OCI-LY7 (cell line): Measurements from ENCODE around the gene SPATS2L. TPM values are rescaled to one million over a fixed set of nuclear protein-coding genes. Genes with fewer than 3 reads are reported as not detected.

Source experiments
- BruUV-seq: library from RNA; stranded (reverse); fragments of 400-500 nt; replicated peaks from 2 replicates; lab custom pipeline; 2021; lab: Mats Ljungman, UMichigan
- CTCF ChIA-PET: fragments of 300-600 bp; sonication (Branson Sonifier 250); formaldehyde crosslinking; loops from one replicate; lab custom pipeline; 2022; ENCODE audit warnings: antibody characterized with exemption; ENCODE audit not compliant: unreplicated experiment; lab: Charles Lee
- POLR2A ChIA-PET: fragments of 300-600 bp; sonication (Branson Sonifier 250); formaldehyde crosslinking; loops from one replicate; lab custom pipeline; 2022; ENCODE audit warnings: antibody characterized with exemption; lab: Charles Lee
- DNase-seq: peaks from one replicate; pipeline ENCODE4 v3.0.0-alpha.2; 2015; ENCODE audit warnings: low spot score
- H2AFZ ChIP-seq: fragments of 200-600 bp; sonication (generic), shearing (Covaris generic); 2 replicates; pipeline ENCODE4 v1.6.1; 2014; ENCODE audit warnings: mild to moderate bottlenecking, antibody characterized with exemption, low read length, moderate library complexity
- H3K27ac ChIP-seq: fragments of 200-600 bp; sonication (generic); 2 replicates; pipeline ENCODE4 v1.5.1; 2014; ENCODE audit warnings: mixed run types, low read depth, mild to moderate bottlenecking, moderate library complexity, low read length, inconsistent platforms; ENCODE audit not compliant: poor library complexity, severe bottlenecking
- H3K36me3 ChIP-seq: fragments of 200-600 bp; sonication (generic); 2 replicates; pipeline ENCODE4 v1.6.1; 2014; ENCODE audit warnings: mild to moderate bottlenecking, antibody characterized with exemption, low read length, moderate library complexity, mixed read lengths; ENCODE audit not compliant: insufficient read depth
- H3K4me1 ChIP-seq: fragments of 200-600 bp; sonication (generic); 2 replicates; pipeline ENCODE4 v1.5.1; 2014; ENCODE audit warnings: mild to moderate bottlenecking, low read length; ENCODE audit not compliant: insufficient read depth, poor library complexity, severe bottlenecking
- H3K4me2 ChIP-seq: fragments of 200-600 bp; sonication (generic); 2 replicates; pipeline ENCODE4 v1.6.1; 2014; ENCODE audit warnings: mild to moderate bottlenecking, low read length
- H3K4me3 ChIP-seq: fragments of 200-600 bp; sonication (generic); 2 replicates; pipeline ENCODE4 v1.5.1; 2014; ENCODE audit warnings: mild to moderate bottlenecking, low read depth, low read length; ENCODE audit not compliant: poor library complexity, severe bottlenecking
- H3K79me2 ChIP-seq: fragments of 200-600 bp; sonication (generic); 2 replicates; pipeline ENCODE4 v1.6.1; 2016; ENCODE audit warnings: low read depth, mild to moderate bottlenecking, low read length, moderate library complexity, mixed read lengths; ENCODE audit not compliant: insufficient read depth
- H3K9me2 ChIP-seq: fragments of 200-600 bp; sonication (generic); 2 replicates; pipeline ENCODE4 v1.6.1; 2016; ENCODE audit warnings: mild to moderate bottlenecking, low read length, mixed read lengths; ENCODE audit not compliant: insufficient read depth
- H3K9me3 ChIP-seq: fragments of 200-600 bp; sonication (generic); 2 replicates; pipeline ENCODE4 v1.6.1; 2014; ENCODE audit warnings: mild to moderate bottlenecking, mixed run types, low read length, mixed read lengths
- H4K20me1 ChIP-seq: fragments of 200-600 bp; sonication (generic); 2 replicates; pipeline ENCODE4 v1.6.1; 2014; ENCODE audit warnings: mild to moderate bottlenecking, antibody characterized with exemption, low read length, moderate library complexity, mixed read lengths; ENCODE audit not compliant: insufficient read depth
- CTCF ChIP-seq: fragments of 200-600 bp; sonication (generic); conservative IDR thresholded peaks from 2 replicates; pipeline ENCODE4 v1.5.1; 2014; ENCODE audit warnings: mild to moderate bottlenecking, antibody characterized with exemption, low read length, moderate library complexity, mixed read lengths
- EZH2phosphoT487 ChIP-seq: fragments of 200-600 bp; sonication (generic); IDR thresholded peaks from 2 replicates; pipeline ENCODE4 v1.6.1; 2018; ENCODE audit warnings: low read depth, borderline replicate concordance, mild to moderate bottlenecking, mixed run types, antibody characterized with exemption, low read length, moderate library complexity, mixed read lengths
- intact Hi-C: fragments of 100-400 bp; cut with micrococcal nuclease; formaldehyde crosslinking; loops from one replicate; pipeline ENCODE4 v1.10.0; 2022; ENCODE audit not compliant: unreplicated experiment
- total RNA-seq, 2 experiments: library from RNA; depleted of rRNA in 1 of 2; stranded (reverse); fragments of >200 nt in 1 of 2; shearing (Covaris generic) in 1 of 2; gene quantifications; 2 replicates each; pipeline ENCODE4 v1.2.3, GENCODE V29; 2014 to 2022

The SPATS2L gene
- total RNA-seq, 2 experiments from 2014 or later = 3.1 to 5.2 TPM

DNA sequence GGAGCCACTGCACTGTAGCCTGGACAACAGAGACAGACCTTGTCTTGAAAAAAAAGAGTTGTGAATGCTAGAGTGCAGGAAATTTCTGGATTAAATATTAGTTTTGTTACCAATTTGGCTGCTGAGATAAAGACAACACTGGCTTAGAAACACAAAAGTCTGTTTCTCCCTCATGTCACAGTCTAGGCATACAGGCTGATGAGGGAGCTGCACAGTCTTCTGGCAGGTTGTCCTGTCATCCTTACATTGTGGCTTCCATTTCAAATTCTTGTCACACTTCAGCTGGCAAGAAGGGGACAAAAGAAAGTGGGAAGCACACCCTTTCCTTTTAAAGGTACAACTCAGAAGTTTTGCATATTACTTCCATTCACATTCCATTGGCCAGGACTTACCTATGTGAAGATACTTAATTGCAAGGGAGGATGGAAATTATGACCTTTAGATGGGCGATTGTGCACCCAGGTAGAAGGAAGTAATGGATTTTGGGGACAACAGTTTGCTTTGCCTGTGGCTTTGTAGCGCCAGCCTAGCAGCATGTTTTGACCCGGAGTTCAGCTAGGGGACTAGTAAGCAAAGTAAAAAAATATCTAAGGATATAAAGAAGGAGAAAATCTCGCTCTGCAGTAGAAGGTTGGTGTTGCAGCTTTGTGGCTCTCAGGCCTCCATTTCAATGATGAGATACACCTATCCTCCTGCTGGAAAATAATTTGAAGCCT is 55.9 kb downstream of the SPATS2L start:
- H3K27ac ChIP-seq = no peak overlapping the region
- H3K9me2 ChIP-seq = no peaks in the 10 kb centered on the region
- CTCF ChIA-PET = no interaction called here
- H3K4me1 ChIP-seq = no peaks in the 10 kb centered on the region
- BruUV-seq = no TSS peak
- no peaks in the 10 kb centered on the region for H3K9me3 ChIP-seq
- no peak overlapping the region for H3K4me3 ChIP-seq
- no peaks in the 10 kb centered on the region for H3K79me2 ChIP-seq
- no peak for DNase-seq
- no peak for TF ChIP-seq CTCF
- no peak for TF ChIP-seq EZH2phosphoT487
- H4K20me1 ChIP-seq = no peaks in the 10 kb centered on the region
- no peaks in the 10 kb centered on the region for H3K36me3 ChIP-seq
- no peak overlapping the region for H3K4me2 ChIP-seq
- POLR2A ChIA-PET = no interaction called here
- intact Hi-C loops = no loop called here
- H2AFZ ChIP-seq = no peak overlapping the region

GRCh38 chr2:200363279-200363678 is 56.8 kb downstream of the SPATS2L start:
- ChIA-PET POLR2A (interaction anchor here (1.0 kb wide), 1 partner anchor 11 kb away, joined by 3 read pairs; no protein-coding TSS in a partner anchor), CTCF (no interaction called here)
- no TSS peak for BruUV-seq
- no peaks in the 10 kb centered on the region for H3K79me2 ChIP-seq
- no peaks in the 10 kb centered on the region for H4K20me1 ChIP-seq
- no peaks in the 10 kb centered on the region for H3K9me2 ChIP-seq
- no peak overlapping the region for H3K27ac ChIP-seq
- H3K4me2 ChIP-seq = no peak overlapping the region
- H3K4me1 ChIP-seq = no peaks in the 10 kb centered on the region
- no peak overlapping the region for H3K4me3 ChIP-seq
- no peaks in the 10 kb centered on the region for H3K36me3 ChIP-seq
- no peak for DNase-seq
- no peak overlapping the region for H2AFZ ChIP-seq
- TF ChIP-seq CTCF (no peak), EZH2phosphoT487 (no peak)
- H3K9me3 ChIP-seq = no peaks in the 10 kb centered on the region
- intact Hi-C loops = no loop called here

GRCh38 chr2:200364142-200364541 is 57.6 kb downstream of the SPATS2L start:
- ChIA-PET POLR2A (no interaction called here), CTCF (no interaction called here)
- Histone ChIP-seq H3K36me3 (no peaks in the 10 kb centered on the region), H3K4me1 (no peaks in the 10 kb centered on the region), H3K9me3 (no peaks in the 10 kb centered on the region), H3K4me2 (no peak overlapping the region), H4K20me1 (no peaks in the 10 kb centered on the region), H3K79me2 (no peaks in the 10 kb centered on the region), H3K9me2 (no peaks in the 10 kb centered on the region), H3K4me3 (no peak overlapping the region), H2AFZ (no peak overlapping the region), H3K27ac (no peak overlapping the region)
- BruUV-seq = no TSS peak
- intact Hi-C loops = no loop called here
- DNase-seq = no peak
- TF ChIP-seq CTCF (no peak), EZH2phosphoT487 (no peak)
